ENCODE results near the gene KCNMB2.
"Not testable (repeated sequence)": the region's sequence is repeated elsewhere in the genome, so short reads cannot be mapped to it uniquely, and the experiment has no call there.

KCNMB2 gene

GRCh38 chr3:178536211-178537079 lies at the start of gene KCNMB2:
TSS of gene KCNMB2 (plus strand) at chr3:178536436.
- no peak for DNase-seq

GRCh38 chr3:178486903-178487302 lies 49.3 kb upstream of the KCNMB2 start:
- no peak for DNase-seq

- no peak for DNase-seq
Observed at GRCh38 chr3:178487752-178488151, 48.5 kb upstream of the KCNMB2 start.

GRCh38 chr3:178491751-178492150 lies 44.5 kb upstream of the KCNMB2 start:
- DNase-seq: no peak

- DNase-seq: no peak
Observed at GRCh38 chr3:178492491-178492890, 43.7 kb upstream of the KCNMB2 start.

GRCh38 chr3:178494386-178494785 lies 41.9 kb upstream of the KCNMB2 start:
- DNase-seq: no peak

GRCh38 chr3:178496911-178497310 lies 39.3 kb upstream of the KCNMB2 start:
- DNase-seq: no peak

GRCh38 chr3:178498871-178499270 lies 37.4 kb upstream of the KCNMB2 start:
- DNase-seq: no peak

- no peak for DNase-seq
Observed at GRCh38 chr3:178500631-178501030, 35.6 kb upstream of the KCNMB2 start.

- DNase-seq: no peak
Observed at GRCh38 chr3:178504128-178504527, 32.1 kb upstream of the KCNMB2 start.

- DNase-seq: no peak
Observed at GRCh38 chr3:178505832-178506231, 30.4 kb upstream of the KCNMB2 start.

GRCh38 chr3:178507507-178508442 lies 28.5 kb upstream of the KCNMB2 start:
- DNase-seq: no peak

- DNase-seq: no peak
Observed at GRCh38 chr3:178508443-178508825, 27.8 kb upstream of the KCNMB2 start.

GRCh38 chr3:178510496-178510895 lies 25.7 kb upstream of the KCNMB2 start:
- no peak for DNase-seq

- DNase-seq: no peak
Observed at GRCh38 chr3:178512647-178513046, 23.6 kb upstream of the KCNMB2 start.

- no peak for DNase-seq
Observed at GRCh38 chr3:178513546-178514380, 22.5 kb upstream of the KCNMB2 start.

- DNase-seq: no peak
Observed at GRCh38 chr3:178514401-178514800, 21.8 kb upstream of the KCNMB2 start.

GRCh38 chr3:178515076-178515744 lies 21.0 kb upstream of the KCNMB2 start:
- not testable (repeated sequence) for DNase-seq

- DNase-seq: no peak
Observed at GRCh38 chr3:178517665-178518334, 18.4 kb upstream of the KCNMB2 start.

GRCh38 chr3:178518660-178519396 lies 17.4 kb upstream of the KCNMB2 start:
- no peak for DNase-seq

GRCh38 chr3:178519701-178520100 lies 16.5 kb upstream of the KCNMB2 start:
- no peak for DNase-seq
